NAMALWA (cell line): ENCODE data around the gene OSGIN1.

ENCODE experiments used
- DNase-seq: peaks from one replicate; pipeline ENCODE4 v3.0.0-alpha.2; 2015; ENCODE audit warnings: low spot score

OSGIN1 gene

DNA sequence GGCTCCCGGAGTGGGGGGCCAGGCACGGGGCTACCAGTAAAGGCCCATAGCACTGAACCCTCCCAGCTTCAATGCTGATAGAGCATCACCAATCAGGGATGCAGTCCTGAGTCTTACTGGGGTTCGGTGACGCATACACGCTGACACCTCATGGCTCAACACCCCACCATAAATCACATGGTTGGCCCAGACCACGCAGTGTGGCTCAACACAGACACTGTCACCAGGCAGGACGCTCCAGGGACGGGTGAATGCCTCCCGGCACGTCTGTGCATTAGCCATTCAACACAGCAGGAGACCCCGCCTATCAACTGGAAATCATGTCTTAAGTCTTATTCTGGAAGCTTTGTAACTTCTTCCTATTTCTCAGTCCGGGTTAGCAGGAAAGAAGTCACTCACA, 50.0 kb downstream of the OSGIN1 start:
- no peak for DNase-seq

DNA sequence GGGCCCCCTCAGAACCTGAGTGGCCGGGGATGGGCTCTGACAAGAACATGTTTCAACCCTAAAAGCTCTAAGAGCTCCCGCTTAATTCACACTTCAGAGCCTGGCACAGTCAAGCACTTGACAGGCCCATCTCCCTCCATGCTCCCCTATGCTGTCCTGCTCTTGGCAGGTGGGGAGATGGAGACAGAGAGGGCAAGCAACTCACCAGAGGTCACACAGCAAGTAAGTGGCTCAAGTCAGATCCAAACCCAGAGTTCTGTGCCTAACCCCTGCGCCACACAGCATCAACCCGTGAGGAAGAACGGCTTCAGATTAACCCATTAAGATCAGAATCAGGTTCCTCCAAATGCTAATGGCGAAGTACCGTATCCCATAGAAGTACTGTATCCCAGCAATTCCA, 51.4 kb downstream of the OSGIN1 start:
- DNase-seq: no peak

DNA sequence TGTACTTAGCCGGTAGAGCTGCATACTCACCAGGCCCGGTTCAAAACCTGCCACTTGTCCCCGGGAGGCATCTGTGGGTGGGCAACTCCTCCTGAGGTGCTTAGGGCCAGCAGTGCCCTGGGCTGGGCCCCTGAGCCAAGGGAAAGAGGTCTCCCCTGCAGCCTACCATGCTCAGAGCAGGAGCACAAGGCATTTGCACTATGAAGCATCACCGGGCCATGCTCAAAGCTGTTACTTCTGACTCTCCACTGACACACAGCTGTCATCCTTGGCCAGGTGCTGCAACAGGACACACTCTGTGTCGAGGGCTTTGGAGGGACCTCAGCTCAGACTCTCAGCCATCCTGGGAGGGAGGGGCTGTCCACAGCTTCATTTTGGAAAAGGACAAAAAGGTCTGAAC, 52.4 kb downstream of the OSGIN1 start:
- DNase-seq: no peak

DNA sequence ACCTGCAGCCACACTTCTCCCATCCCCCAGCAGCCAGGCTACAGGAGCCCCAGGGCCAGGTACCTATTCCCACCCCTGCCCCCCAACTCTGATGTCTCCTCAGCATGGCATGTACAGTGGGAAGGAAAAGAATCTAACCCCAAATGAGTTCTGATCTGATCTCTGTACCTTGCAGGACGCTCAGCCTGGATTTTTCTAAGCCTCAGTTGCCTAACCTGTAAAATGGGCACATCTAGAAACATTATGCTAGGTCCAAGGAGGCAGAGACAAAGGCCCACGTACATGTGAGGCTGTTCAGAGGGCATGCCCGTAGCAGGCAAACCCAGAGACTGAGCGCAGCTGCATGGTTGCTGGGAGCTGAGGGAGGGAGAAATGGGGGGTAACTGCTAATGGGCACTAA, 54.5 kb downstream of the OSGIN1 start:
- DNase-seq: no peak

GRCh38 chr16:84007965-84008364, 54.9 kb downstream of the OSGIN1 start:
- no peak for DNase-seq

GRCh38 chr16:84009282-84009681, 56.2 kb downstream of the OSGIN1 start:
- DNase-seq: no peak

GRCh38 chr16:84013787-84014569, 60.9 kb downstream of the OSGIN1 start:
- DNase-seq: peak; percentile 99

- DNase-seq: no peak
Measured at GRCh38 chr16:84014570-84015327, 61.7 kb downstream of the OSGIN1 start.

DNA sequence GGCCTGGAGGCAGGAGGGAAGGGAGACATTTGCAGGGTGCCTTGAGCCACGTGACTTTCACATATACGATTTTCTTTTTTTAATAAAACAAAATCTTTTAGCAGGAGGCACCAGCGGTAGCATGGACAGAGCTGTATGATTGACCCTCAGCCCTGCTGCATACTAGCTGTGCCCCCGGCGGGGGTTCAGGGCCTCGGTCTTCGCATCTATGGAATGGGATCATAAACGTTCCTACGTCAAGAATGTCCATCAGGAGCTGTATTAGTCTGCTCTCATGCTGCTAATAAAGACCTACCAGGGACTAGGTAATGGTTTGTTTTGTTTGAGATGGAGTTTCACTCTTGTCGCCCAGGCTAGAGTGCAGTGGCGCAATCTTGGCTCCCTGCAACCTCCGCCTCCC, 62.4 kb downstream of the OSGIN1 start:
- DNase-seq: no peak
